Astrocyte of the cerebellum (primary cell): ENCODE measurements around the gene GSG1L.
A peak's percentile ranks its signal among the peaks of the same experiment; 100 is the strongest.

ENCODE experiments used
- DNase-seq: peaks from one replicate; pipeline ENCODE4 v3.0.0-alpha.2; 2011; ENCODE audit warnings: low read depth
- H3K4me3 ChIP-seq: 2 replicates; pipeline ENCODE4 v1.5.1; 2011; ENCODE audit warnings: mild to moderate bottlenecking, low read depth, low read length, moderate library complexity
- in situ Hi-C: cut with HindIII; loops from 2 replicates; pipeline ENCODE4 v1.10.0; 2017; ENCODE audit warnings: low sequenced_read_pairs
- TF ChIP-seq, protein P1 (sequence below): IDR thresholded peaks from 2 replicates; pipeline ENCODE4 v1.5.1; 2012; ENCODE audit warnings: low read length, low read depth, moderate library complexity, mild to moderate bottlenecking; ENCODE audit errors: missing control alignments

The GSG1L gene

DNA sequence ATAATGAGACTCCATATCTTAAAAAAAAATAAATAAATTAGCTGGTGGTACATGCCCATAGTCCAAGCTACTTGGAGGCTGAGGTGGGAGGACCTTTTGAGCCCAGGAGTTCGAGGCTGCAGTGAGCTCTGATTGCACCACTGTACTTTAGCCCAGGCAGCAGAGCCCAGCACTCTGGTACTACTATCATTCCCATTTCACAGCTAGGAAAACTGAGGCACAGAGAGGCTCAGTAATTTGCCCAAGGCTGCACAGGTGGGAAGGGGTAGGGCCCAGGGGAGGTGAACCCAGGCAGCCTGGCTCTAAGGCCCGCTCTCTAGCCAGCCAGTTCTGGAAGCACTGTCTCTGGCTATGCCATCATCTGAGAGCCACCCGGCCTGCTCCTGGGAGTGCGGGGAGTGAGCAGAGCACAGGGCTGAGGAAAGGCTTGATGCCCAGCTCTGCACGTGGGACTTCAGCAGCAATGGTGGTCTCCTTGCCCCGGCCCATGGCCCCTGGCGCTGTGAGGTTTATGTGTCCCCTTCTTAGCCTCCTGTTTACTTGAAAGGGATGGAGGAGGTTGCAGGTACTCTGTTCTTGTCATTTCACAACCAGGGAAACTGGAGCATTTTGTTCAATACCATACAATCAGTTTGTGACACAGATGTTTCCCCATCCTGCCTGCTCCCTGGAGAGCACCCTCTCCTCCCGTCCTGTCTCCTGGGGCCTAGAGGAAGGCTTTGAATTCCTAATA is 291.3 kb downstream of the GSG1L start:
- H3K4me3 ChIP-seq = no peak overlapping the region
- TF ChIP-seq, protein P1, sequence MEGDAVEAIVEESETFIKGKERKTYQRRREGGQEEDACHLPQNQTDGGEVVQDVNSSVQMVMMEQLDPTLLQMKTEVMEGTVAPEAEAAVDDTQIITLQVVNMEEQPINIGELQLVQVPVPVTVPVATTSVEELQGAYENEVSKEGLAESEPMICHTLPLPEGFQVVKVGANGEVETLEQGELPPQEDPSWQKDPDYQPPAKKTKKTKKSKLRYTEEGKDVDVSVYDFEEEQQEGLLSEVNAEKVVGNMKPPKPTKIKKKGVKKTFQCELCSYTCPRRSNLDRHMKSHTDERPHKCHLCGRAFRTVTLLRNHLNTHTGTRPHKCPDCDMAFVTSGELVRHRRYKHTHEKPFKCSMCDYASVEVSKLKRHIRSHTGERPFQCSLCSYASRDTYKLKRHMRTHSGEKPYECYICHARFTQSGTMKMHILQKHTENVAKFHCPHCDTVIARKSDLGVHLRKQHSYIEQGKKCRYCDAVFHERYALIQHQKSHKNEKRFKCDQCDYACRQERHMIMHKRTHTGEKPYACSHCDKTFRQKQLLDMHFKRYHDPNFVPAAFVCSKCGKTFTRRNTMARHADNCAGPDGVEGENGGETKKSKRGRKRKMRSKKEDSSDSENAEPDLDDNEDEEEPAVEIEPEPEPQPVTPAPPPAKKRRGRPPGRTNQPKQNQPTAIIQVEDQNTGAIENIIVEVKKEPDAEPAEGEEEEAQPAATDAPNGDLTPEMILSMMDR = no peak
- in situ Hi-C loops = no loop called here
- DNase-seq = no peak

DNA sequence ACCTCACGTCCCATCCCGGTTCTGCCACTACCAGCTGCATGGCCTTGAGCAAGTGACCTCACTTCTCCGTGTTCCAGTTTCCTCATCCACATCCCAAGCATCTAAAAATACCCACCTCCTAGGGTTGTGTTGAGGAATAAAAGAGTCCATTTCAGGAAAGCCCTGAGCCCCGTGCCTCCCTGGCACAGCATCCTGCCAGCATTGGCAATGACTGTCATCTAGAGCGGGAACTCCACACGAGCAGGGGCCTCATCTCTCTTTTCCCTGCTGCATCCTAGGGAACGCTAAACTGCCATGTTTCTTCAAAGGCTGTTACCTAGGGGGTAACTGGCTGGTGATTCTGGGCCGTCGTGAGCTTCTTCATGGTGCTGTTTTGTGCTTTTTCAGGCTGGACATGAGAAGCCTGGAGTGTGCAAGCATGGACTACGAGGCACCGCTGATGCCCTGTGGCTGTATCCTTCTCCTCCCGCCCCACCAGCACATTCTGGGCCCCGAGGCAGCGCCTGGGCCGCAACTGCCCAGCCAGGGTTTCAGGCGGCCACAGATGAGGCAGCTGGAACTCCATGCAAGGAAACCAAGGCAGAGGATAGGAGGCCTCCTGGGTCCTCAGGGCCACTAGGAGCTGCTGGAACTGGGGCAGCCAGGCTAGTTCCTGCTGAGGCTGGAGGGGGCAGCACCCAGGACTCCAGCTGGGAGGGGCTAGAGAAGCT is 292.2 kb downstream of the GSG1L start:
- TF ChIP-seq, protein P1 = no peak
- in situ Hi-C loops = no loop called here
- no peak overlapping the region for H3K4me3 ChIP-seq
- DNase-seq = no peak

DNA sequence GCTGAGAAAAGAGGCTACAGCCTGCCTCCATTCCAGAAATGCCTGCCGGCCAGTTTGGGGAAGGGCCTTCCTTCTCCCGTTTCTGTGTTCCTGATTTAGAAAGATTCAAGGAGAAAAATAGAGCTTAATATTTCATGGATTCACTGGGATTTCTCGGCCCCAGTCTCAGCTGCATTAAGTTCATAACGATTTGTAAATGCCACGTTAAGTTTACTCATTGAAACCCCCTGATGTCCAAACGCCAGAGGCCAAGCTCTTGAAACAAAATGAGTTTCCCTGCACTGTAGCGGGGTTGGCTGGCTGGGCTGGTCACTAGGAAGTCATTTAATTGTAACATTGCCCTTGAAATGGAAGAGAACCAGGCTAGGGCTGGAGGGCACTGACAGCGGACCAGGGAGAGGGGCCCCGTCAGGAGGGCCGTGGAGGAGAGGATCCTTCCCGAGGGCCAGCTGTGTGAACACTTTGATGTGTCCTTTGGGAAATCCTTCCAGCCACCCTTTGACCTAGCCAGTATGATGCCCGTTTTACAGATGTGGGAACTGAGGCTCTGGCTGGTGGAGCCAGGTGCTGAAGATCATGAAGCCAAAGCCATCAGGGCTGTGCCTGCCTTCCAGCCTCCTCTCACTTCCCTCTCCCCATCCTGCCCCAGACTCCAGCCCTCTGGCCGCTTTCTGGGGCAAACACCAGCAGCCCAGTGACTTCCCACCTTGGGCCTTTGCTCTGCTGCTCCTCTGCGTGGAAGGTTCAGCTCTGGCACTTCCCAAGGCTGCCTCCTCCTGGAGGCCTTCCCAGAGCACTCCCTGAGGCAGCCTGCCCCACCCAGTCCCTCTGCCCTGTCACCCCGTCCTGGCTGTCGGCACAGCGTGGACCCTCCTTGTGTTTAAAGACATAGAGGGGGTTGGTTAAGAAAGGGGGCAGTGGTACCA is 293.0 kb downstream of the GSG1L start:
- TF ChIP-seq, protein P1 = no peak
- H3K4me3 ChIP-seq = no peak overlapping the region
- DNase-seq = no peak
- in situ Hi-C loops = no loop called here

DNA sequence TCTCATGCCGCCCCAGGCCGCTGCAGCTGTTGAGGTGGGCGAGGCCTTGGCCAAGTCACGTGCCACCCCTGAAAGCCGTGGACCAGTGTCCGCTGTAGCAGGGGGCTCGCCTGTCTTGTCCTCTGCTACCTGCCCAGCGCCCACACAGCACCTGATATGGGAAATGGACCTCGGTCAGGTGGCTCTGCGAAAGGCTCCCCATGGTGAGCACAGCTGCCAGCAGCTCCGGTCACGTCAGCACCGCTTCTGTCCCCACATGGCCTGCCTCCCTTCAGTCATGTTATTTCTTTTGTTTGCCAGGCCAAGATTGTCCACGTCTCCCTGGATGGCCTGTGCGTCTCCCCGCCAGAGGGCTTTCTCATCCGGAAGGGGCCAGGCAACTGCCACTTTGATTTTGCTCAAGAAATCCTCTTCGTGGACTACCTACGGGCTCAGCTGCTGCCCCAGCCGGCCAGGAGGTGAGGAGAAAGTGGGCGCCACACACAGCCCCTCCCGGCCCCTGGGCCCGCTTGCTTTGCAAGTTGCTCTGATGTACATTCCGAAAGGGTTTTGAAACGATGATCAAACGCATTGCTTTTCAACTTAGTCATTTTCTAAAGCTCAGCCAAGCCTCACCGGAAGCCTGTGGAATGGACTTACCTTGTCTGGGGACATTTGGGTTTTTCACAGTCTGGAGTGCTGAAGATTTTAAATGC is 293.8 kb downstream of the GSG1L start:
- peak; percentile 95 for DNase-seq
- TF ChIP-seq, protein P1 = no peak
- in situ Hi-C loops = no loop called here
- no peak overlapping the region for H3K4me3 ChIP-seq

DNA sequence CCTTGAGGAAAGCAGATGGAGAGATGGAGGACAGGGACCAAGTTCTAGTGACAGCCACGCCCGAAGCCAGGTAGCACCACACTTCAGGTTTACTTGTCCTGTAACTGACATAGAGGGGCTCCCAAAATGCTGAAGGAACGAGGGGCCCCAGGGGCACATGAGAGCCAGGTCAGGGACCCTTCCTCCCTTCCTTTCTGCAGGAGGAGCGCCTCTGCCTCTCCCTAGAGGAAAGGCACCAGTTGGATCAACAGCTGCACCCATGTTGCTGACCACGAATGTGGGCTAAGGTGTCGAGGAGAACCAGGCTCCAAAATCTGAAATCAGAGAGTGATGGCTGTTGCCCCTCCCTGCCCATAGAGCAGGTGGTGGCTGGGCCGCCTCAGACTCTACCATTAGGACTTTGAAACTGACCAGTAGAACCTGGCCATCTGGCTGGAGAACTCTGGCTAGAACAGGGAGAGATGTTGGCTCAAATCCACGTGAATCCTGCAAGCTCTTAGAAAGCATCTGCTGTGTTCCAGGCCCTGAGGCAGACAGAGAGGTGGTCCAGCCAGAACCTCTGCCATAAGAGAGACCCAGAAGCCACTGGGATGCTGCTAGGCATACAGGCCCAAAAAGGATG is 294.8 kb downstream of the GSG1L start:
- TF ChIP-seq, protein P1 = no peak
- DNase-seq = no peak
- in situ Hi-C loops = no loop called here
- H3K4me3 ChIP-seq = no peak overlapping the region
